Measurements from ENCODE around the gene E2F2. TPM values are rescaled to one million over a fixed set of nuclear protein-coding genes. Genes with fewer than 3 reads are reported as not detected.
A peak's percentile ranks its signal among the peaks of the same experiment; 100 is the strongest.

E2F2 gene
- total RNA-seq, 5 donors from 2014 or later (not counting 1 experiment from before 2014, with no cell fraction given), result 1.7 to 3.1 (median 2.5) TPM

GRCh38 chr1:23563755-23564374 lies 32.8 kb upstream of the E2F2 start:
- H3K4me3 Mint-ChIP-seq, result no peak overlapping the region
- no peaks in the 10 kb centered on the region for H3K9me3 ChIP-seq
- H3K4me3 ChIP-seq (ENCODE audit: control insufficient read depth in 1 of 2, extremely low read depth in 1 of 2, low read length in 1 of 2), result no peak overlapping the region
- peaks cover 0 to 27% of the 10 kb centered on the region in 2 experiments for H3K27me3 ChIP-seq (replicated peaks in 1 of 2; ENCODE audit: control insufficient read depth in 2 of 2, extremely low read depth in 1 of 2, insufficient read depth in 2 of 2, low read length in 1 of 2)
- H3K27ac Mint-ChIP-seq, result no peak overlapping the region
- H3K4me1 ChIP-seq (ENCODE audit: control insufficient read depth in 1 of 2, extremely low read depth in 1 of 2, insufficient read depth in 2 of 2, low read length in 2 of 2), result peaks cover 20 to 42% of the 10 kb centered on the region in 2 experiments
- H3K36me3 ChIP-seq (ENCODE audit: control insufficient read depth in 2 of 2, extremely low read depth in 1 of 2, insufficient read depth in 1 of 2, low read length in 1 of 2), result no peaks in the 10 kb centered on the region
- ChIA-PET CTCF (interaction anchor here in 1 of 2 donors (1.5 kb wide), 1 partner anchor 73 kb away, joined by 4 read pairs; no protein-coding TSS in a partner anchor), POLR2A (interaction anchor here in 1 of 2 donors (0.6 to 1.6 kb wide), 2 partner anchors 8 to 37 kb away, joined by 3 to 7 read pairs; no protein-coding TSS in a partner anchor)
- H3K9me3 Mint-ChIP-seq, result no peaks in the 10 kb centered on the region
- 100% methylated on average over 1 of the region's 3 CpGs for WGBS (ENCODE audit: insufficient coverage)
- H3K4me1 Mint-ChIP-seq, result peaks cover 48 to 56% (median 51%) of the 10 kb centered on the region in 3 donors
- DNase-seq (no peak), ATAC-seq (replicated peaks in 1 of 4) (no peak)
- peaks cover 6 to 15% of the 10 kb centered on the region in 2 donors for H3K27me3 Mint-ChIP-seq
- H3K27ac ChIP-seq (ENCODE audit: low read length), result no peak overlapping the region
- H3K36me3 Mint-ChIP-seq, result no peaks in the 10 kb centered on the region

DNA sequence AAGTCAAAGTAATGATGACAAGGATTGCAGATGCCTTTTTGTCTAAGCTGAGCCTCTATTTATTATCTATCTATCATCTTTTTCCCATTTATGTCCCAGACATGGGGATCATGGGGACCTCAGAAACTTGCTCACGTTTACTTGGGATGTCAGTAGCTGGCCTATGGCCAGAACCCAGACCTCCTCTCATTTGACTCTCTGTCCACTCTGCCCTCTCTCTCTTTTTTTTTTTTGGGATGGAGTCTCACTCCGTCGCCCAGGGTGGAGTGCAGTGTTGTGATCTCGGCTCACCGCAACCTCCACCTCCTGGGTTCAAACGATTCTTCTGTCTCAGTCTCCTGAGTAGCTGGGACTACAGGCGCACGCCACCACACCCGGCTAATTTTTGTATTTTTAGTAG lies 32.0 kb upstream of the E2F2 start:
- no peak overlapping the region for H3K4me3 ChIP-seq (ENCODE audit: control insufficient read depth in 1 of 2, extremely low read depth in 1 of 2, low read length in 1 of 2)
- no peak overlapping the region for H3K27ac ChIP-seq (ENCODE audit: low read length)
- H3K4me3 Mint-ChIP-seq, result peak overlapping the region in 1 of 3 donors; percentile 73
- H3K4me1 Mint-ChIP-seq, result peaks cover 43 to 53% (median 44%) of the 10 kb centered on the region in 3 donors
- H3K36me3 ChIP-seq (ENCODE audit: control insufficient read depth in 2 of 2, extremely low read depth in 1 of 2, insufficient read depth in 1 of 2, low read length in 1 of 2), result no peaks in the 10 kb centered on the region
- H3K27me3 Mint-ChIP-seq, result peaks cover 0 to 10% of the 10 kb centered on the region in 2 donors
- peaks cover 20 to 43% of the 10 kb centered on the region in 2 experiments for H3K4me1 ChIP-seq (ENCODE audit: control insufficient read depth in 1 of 2, extremely low read depth in 1 of 2, insufficient read depth in 2 of 2, low read length in 2 of 2)
- DNase-seq (no peak), ATAC-seq (replicated peaks in 1 of 4) (no peak)
- CTCF ChIA-PET, result interaction anchor here in 1 of 2 donors (1.5 kb wide), 2 partner anchors 72 to 74 kb away, joined by 4 to 5 read pairs; no protein-coding TSS in a partner anchor
- POLR2A ChIA-PET, result no interaction called here
- H3K27me3 ChIP-seq (replicated peaks in 1 of 2; ENCODE audit: control insufficient read depth in 2 of 2, extremely low read depth in 1 of 2, insufficient read depth in 2 of 2, low read length in 1 of 2), result peaks cover 0 to 25% of the 10 kb centered on the region in 2 experiments
- no peaks in the 10 kb centered on the region for H3K36me3 Mint-ChIP-seq
- no peaks in the 10 kb centered on the region for H3K9me3 Mint-ChIP-seq
- 83% methylated on average over 1 of the region's 9 CpGs for WGBS (ENCODE audit: insufficient coverage)
- peak overlapping the region in 1 of 2 donors; percentile 22 for H3K27ac Mint-ChIP-seq
- H3K9me3 ChIP-seq, result no peaks in the 10 kb centered on the region

DNA sequence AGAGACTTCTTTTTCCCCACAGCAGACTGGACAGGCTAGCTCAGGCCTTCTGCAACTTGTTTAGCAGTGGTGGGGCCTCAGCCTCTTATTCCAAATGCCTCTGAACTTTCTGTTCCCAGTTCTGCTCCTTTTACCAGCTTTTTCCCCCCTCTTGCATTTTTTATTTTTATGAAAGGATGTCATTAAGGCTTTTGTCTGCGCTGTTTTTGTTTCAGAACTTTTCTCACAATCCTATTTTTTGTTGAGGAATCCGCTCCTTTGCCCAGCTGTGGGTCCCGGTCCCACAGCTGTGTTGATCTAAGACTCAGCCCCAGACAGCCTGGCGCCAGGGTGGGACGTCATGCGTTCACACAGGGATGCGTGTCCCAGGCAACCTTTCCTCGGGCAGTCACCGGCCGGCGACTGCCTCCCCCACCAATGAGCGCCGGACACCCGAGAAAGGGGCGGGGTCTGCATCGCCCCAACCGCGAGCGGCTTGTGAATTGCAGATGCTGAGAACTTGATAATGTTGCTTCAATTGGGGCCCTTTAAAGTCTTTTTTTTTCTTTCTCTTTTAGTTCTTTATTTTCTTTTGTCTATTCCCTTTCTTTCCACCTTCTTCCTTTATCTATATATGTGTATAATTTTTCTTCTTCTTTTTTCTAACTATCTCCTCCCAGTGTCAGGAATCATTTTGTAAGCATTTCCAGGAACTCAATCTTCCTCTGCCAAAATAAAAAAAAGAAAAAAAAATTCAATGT lies 31.3 kb upstream of the E2F2 start:
- H3K4me3 Mint-ChIP-seq, result peak overlapping the region; percentile 17 to 73 (median 36)
- Histone ChIP-seq H3K4me1 (ENCODE audit: control insufficient read depth in 1 of 2, extremely low read depth in 1 of 2, insufficient read depth in 2 of 2, low read length in 2 of 2) (peaks cover 20 to 42% of the 10 kb centered on the region in 2 experiments), H3K9me3 (no peaks in the 10 kb centered on the region), H3K27ac (ENCODE audit: low read length) (no peak overlapping the region), H3K4me3 (ENCODE audit: control insufficient read depth in 1 of 2, extremely low read depth in 1 of 2, low read length in 1 of 2) (peak overlapping the region in 1 of 2 donors; percentile 20), H3K27me3 (replicated peaks in 1 of 2; ENCODE audit: control insufficient read depth in 2 of 2, extremely low read depth in 1 of 2, insufficient read depth in 2 of 2, low read length in 1 of 2) (peaks cover 0 to 18% of the 10 kb centered on the region in 2 experiments), H3K36me3 (ENCODE audit: control insufficient read depth in 2 of 2, extremely low read depth in 1 of 2, insufficient read depth in 1 of 2, low read length in 1 of 2) (no peaks in the 10 kb centered on the region)
- ChIA-PET POLR2A (no interaction called here), CTCF (interaction anchor here in 1 of 2 donors (1.5 kb wide), 1 partner anchor 73 kb away, joined by 5 read pairs; no protein-coding TSS in a partner anchor)
- H3K4me1 Mint-ChIP-seq, result peaks cover 45 to 55% (median 51%) of the 10 kb centered on the region in 3 donors
- H3K27me3 Mint-ChIP-seq, result peaks cover 0 to 7% of the 10 kb centered on the region in 2 donors
- 48% methylated on average over 5 of the region's 19 CpGs for WGBS (ENCODE audit: insufficient coverage)
- H3K27ac Mint-ChIP-seq, result peak overlapping the region; percentile 53 to 70
- DNase-seq (peak in 10 of 35 experiments; percentile 8 to 50 (median 31)), ATAC-seq (replicated peaks in 1 of 4) (peak in 1 of 4 experiments; percentile 19)
- peaks cover 5% of the 10 kb centered on the region for H3K36me3 Mint-ChIP-seq
- H3K9me3 Mint-ChIP-seq, result no peaks in the 10 kb centered on the region

- WGBS (ENCODE audit: insufficient coverage), result 100% methylated on average over 1 of the region's 2 CpGs
- Mint-ChIP-seq H3K27ac (peak overlapping the region; percentile 3 to 53), H3K36me3 (peaks cover 8% of the 10 kb centered on the region), H3K4me3 (no peak overlapping the region), H3K9me3 (no peaks in the 10 kb centered on the region), H3K27me3 (peaks cover 0 to 5% of the 10 kb centered on the region in 2 donors), H3K4me1 (peaks cover 50 to 58% (median 56%) of the 10 kb centered on the region in 3 donors)
- peaks cover 0 to 13% of the 10 kb centered on the region in 2 experiments for H3K27me3 ChIP-seq (replicated peaks in 1 of 2; ENCODE audit: control insufficient read depth in 2 of 2, extremely low read depth in 1 of 2, insufficient read depth in 2 of 2, low read length in 1 of 2)
- no peaks in the 10 kb centered on the region for H3K9me3 ChIP-seq
- DNase-seq (no peak), ATAC-seq (replicated peaks in 1 of 4) (no peak)
- no peaks in the 10 kb centered on the region for H3K36me3 ChIP-seq (ENCODE audit: control insufficient read depth in 2 of 2, extremely low read depth in 1 of 2, insufficient read depth in 1 of 2, low read length in 1 of 2)
- ChIA-PET CTCF (interaction anchor here in 1 of 2 donors (1.5 kb wide), 1 partner anchor 73 kb away, joined by 5 read pairs; no protein-coding TSS in a partner anchor), POLR2A (no interaction called here)
- peaks cover 26 to 47% of the 10 kb centered on the region in 2 experiments for H3K4me1 ChIP-seq (ENCODE audit: control insufficient read depth in 1 of 2, extremely low read depth in 1 of 2, insufficient read depth in 2 of 2, low read length in 2 of 2)
- H3K27ac ChIP-seq (ENCODE audit: low read length), result no peak overlapping the region
- H3K4me3 ChIP-seq (ENCODE audit: control insufficient read depth in 1 of 2, extremely low read depth in 1 of 2, low read length in 1 of 2), result no peak overlapping the region
Measured at GRCh38 chr1:23561813-23562100, 30.7 kb upstream of the E2F2 start.

GRCh38 chr1:23561076-23561812 lies 30.2 kb upstream of the E2F2 start:
- no peak overlapping the region for H3K27ac ChIP-seq (ENCODE audit: low read length)
- CTCF ChIA-PET, result interaction anchor here in 1 of 2 donors (1.5 kb wide), 1 partner anchor 74 kb away, joined by 5 read pairs; no protein-coding TSS in a partner anchor
- no peak overlapping the region for H3K4me3 ChIP-seq (ENCODE audit: control insufficient read depth in 1 of 2, extremely low read depth in 1 of 2, low read length in 1 of 2)
- peaks cover 27 to 52% of the 10 kb centered on the region in 2 experiments for H3K4me1 ChIP-seq (ENCODE audit: control insufficient read depth in 1 of 2, extremely low read depth in 1 of 2, insufficient read depth in 2 of 2, low read length in 2 of 2)
- H3K9me3 ChIP-seq, result no peaks in the 10 kb centered on the region
- H3K27me3 ChIP-seq (replicated peaks in 1 of 2; ENCODE audit: control insufficient read depth in 2 of 2, extremely low read depth in 1 of 2, insufficient read depth in 2 of 2, low read length in 1 of 2), result peaks cover 0 to 13% of the 10 kb centered on the region in 2 experiments
- DNase-seq, result no peak
- peaks cover 0 to 3% of the 10 kb centered on the region in 2 donors for H3K27me3 Mint-ChIP-seq
- WGBS (ENCODE audit: insufficient coverage), result no CpG with 5 or more reads among the region's 6 CpGs
- H3K4me3 Mint-ChIP-seq, result no peak overlapping the region
- ATAC-seq (replicated peaks in 1 of 4), result no peak
- H3K36me3 ChIP-seq (ENCODE audit: control insufficient read depth in 2 of 2, extremely low read depth in 1 of 2, insufficient read depth in 1 of 2, low read length in 1 of 2), result no peaks in the 10 kb centered on the region
- POLR2A ChIA-PET, result no interaction called here
- H3K4me1 Mint-ChIP-seq, result peaks cover 53 to 61% (median 61%) of the 10 kb centered on the region in 3 donors
- H3K27ac Mint-ChIP-seq, result peak overlapping the region; percentile 3 to 53
- H3K36me3 Mint-ChIP-seq, result peaks cover 8% of the 10 kb centered on the region
- no peaks in the 10 kb centered on the region for H3K9me3 Mint-ChIP-seq

All from T-cell (primary cell).